Measurements from ENCODE around the gene FHIT.
"Not testable (repeated sequence)": the region's sequence is repeated elsewhere in the genome, so short reads cannot be mapped to it uniquely, and the experiment has no call there.

The FHIT gene

DNA sequence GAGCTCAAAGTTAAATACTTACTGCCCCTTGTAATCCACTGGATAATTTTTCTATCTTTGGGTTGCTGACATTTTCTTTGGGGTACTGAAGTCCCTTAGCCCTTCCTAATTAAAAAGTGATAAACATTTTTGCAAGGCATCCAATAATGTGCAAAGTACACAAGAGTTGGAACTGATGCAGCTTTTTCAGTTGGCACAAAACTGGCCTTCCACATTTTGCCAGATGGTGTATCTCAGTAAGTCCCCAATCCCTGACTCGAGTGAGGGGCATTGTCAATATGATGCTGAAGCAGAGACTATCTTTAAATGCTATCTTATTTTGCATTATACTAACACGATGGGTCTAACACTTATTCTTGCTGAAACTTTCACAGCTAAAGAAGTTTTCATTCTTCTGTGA, 27.8 kb downstream of the FHIT start:
- Histone ChIP-seq H3K4me3 (ENCODE audit: low read length) (no peak overlapping the region), H3K36me3 (ENCODE audit: control insufficient read depth, insufficient read depth, low read length) (no peaks in the 10 kb centered on the region), H3K27me3 (ENCODE audit: control insufficient read depth, insufficient read depth, low read length) (no peaks in the 10 kb centered on the region), H3K9ac (ENCODE audit: low read length) (no peak overlapping the region), H3K4me1 (ENCODE audit: control insufficient read depth, insufficient read depth, low read length) (no peaks in the 10 kb centered on the region), H3K27ac (ENCODE audit: low read depth, low read length) (no peak overlapping the region)

- Histone ChIP-seq H3K27ac (ENCODE audit: low read depth, low read length) (no peak overlapping the region), H3K9ac (ENCODE audit: low read length) (no peak overlapping the region), H3K36me3 (ENCODE audit: control insufficient read depth, insufficient read depth, low read length) (no peaks in the 10 kb centered on the region)
Observed at GRCh38 chr3:61222467-61222866, 28.8 kb downstream of the FHIT start.

GRCh38 chr3:61221759-61222362, 29.4 kb downstream of the FHIT start:
- H3K36me3 ChIP-seq (ENCODE audit: control insufficient read depth, insufficient read depth, low read length), result no peaks in the 10 kb centered on the region
- no peak overlapping the region for H3K27ac ChIP-seq (ENCODE audit: low read depth, low read length)
- no peaks in the 10 kb centered on the region for H3K27me3 ChIP-seq (ENCODE audit: control insufficient read depth, insufficient read depth, low read length)
- no peak overlapping the region for H3K9ac ChIP-seq (ENCODE audit: low read length)
- H3K4me1 ChIP-seq (ENCODE audit: control insufficient read depth, insufficient read depth, low read length), result no peaks in the 10 kb centered on the region
- no peak overlapping the region for H3K4me3 ChIP-seq (ENCODE audit: low read length)

More at GRCh38 chr3:61222467-61222866, 28.8 kb downstream of the FHIT start:
- H3K27me3 ChIP-seq (ENCODE audit: control insufficient read depth, insufficient read depth, low read length), result no peaks in the 10 kb centered on the region
- H3K4me3 ChIP-seq (ENCODE audit: low read length), result no peak overlapping the region
- no peaks in the 10 kb centered on the region for H3K4me1 ChIP-seq (ENCODE audit: control insufficient read depth, insufficient read depth, low read length)

DNA sequence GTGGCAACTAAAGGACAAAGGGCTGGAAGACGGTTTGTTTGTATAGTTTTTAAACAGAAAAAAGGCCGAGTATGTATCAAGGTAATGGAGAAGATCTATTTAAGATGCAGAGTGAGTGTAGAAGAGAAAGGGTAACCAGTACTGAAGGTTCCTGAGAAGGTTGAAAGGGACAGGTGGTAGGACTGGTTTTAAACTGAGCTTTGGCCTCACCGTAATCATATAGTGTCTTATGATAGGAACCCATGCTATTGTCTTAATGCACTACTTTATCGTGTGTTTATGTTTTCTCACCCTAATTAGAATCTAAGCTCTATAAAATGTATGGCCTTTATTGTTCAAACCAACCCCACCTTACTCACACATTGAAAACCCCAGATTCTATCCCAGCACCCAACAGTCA, 32.7 kb downstream of the FHIT start:
- Histone ChIP-seq H3K36me3 (ENCODE audit: control insufficient read depth, insufficient read depth, low read length) (no peaks in the 10 kb centered on the region), H3K27me3 (ENCODE audit: control insufficient read depth, insufficient read depth, low read length) (no peaks in the 10 kb centered on the region), H3K4me1 (ENCODE audit: control insufficient read depth, insufficient read depth, low read length) (no peaks in the 10 kb centered on the region), H3K4me3 (ENCODE audit: low read length) (no peak overlapping the region), H3K9ac (ENCODE audit: low read length) (no peak overlapping the region), H3K27ac (ENCODE audit: low read depth, low read length) (no peak overlapping the region)

DNA sequence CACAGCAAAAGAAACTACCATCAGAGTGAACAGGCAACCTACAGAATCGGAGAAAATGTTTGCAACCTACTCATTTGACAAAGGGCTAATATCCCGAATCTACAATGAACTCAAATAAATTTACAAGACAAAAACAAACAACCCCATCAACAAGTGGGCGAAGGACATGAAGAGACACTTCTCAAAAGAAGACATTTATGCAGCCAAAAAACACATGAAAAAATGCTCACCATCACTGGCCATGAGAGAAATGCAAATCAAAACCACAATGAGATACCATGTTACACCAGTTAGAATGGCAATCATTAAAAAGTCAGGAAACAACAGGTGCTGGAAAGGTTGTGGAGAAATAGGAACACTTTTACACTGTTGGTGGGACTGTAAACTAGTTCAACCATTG, 35.1 kb downstream of the FHIT start:
- H3K27me3 ChIP-seq (ENCODE audit: control insufficient read depth, insufficient read depth, low read length); H3K4me3 ChIP-seq (ENCODE audit: low read length); H3K9ac ChIP-seq (ENCODE audit: low read length); H3K27ac ChIP-seq (ENCODE audit: low read depth, low read length); H3K36me3 ChIP-seq (ENCODE audit: control insufficient read depth, insufficient read depth, low read length); H3K4me1 ChIP-seq (ENCODE audit: control insufficient read depth, insufficient read depth, low read length): not testable (repeated sequence)

GRCh38 chr3:61202086-61202485, 49.2 kb downstream of the FHIT start:
- no peak overlapping the region for H3K4me3 ChIP-seq (ENCODE audit: low read length)
- H3K9ac ChIP-seq (ENCODE audit: low read length), result no peak overlapping the region
- no peaks in the 10 kb centered on the region for H3K36me3 ChIP-seq (ENCODE audit: control insufficient read depth, insufficient read depth, low read length)
- H3K4me1 ChIP-seq (ENCODE audit: control insufficient read depth, insufficient read depth, low read length), result no peaks in the 10 kb centered on the region
- H3K27ac ChIP-seq (ENCODE audit: low read depth, low read length), result no peak overlapping the region
- H3K27me3 ChIP-seq (ENCODE audit: control insufficient read depth, insufficient read depth, low read length), result no peaks in the 10 kb centered on the region

- H3K9ac ChIP-seq (ENCODE audit: low read length), result no peak overlapping the region
- no peaks in the 10 kb centered on the region for H3K36me3 ChIP-seq (ENCODE audit: control insufficient read depth, insufficient read depth, low read length)
- H3K27ac ChIP-seq (ENCODE audit: low read depth, low read length), result no peak overlapping the region
- H3K4me3 ChIP-seq (ENCODE audit: low read length), result no peak overlapping the region
- no peaks in the 10 kb centered on the region for H3K4me1 ChIP-seq (ENCODE audit: control insufficient read depth, insufficient read depth, low read length)
- no peaks in the 10 kb centered on the region for H3K27me3 ChIP-seq (ENCODE audit: control insufficient read depth, insufficient read depth, low read length)
Observed at GRCh38 chr3:61201071-61201470, 50.2 kb downstream of the FHIT start.

- Histone ChIP-seq H3K27ac (ENCODE audit: low read depth, low read length) (no peak overlapping the region), H3K27me3 (ENCODE audit: control insufficient read depth, insufficient read depth, low read length) (no peaks in the 10 kb centered on the region), H3K9ac (ENCODE audit: low read length) (no peak overlapping the region), H3K36me3 (ENCODE audit: control insufficient read depth, insufficient read depth, low read length) (no peaks in the 10 kb centered on the region), H3K4me3 (ENCODE audit: low read length) (no peak overlapping the region), H3K4me1 (ENCODE audit: control insufficient read depth, insufficient read depth, low read length) (no peaks in the 10 kb centered on the region)
Observed at GRCh38 chr3:61200270-61200669, 51.0 kb downstream of the FHIT start.

GRCh38 chr3:61199843-61200242, 51.4 kb downstream of the FHIT start:
- Histone ChIP-seq H3K4me3 (ENCODE audit: low read length) (no peak overlapping the region), H3K4me1 (ENCODE audit: control insufficient read depth, insufficient read depth, low read length) (no peaks in the 10 kb centered on the region), H3K27ac (ENCODE audit: low read depth, low read length) (no peak overlapping the region), H3K27me3 (ENCODE audit: control insufficient read depth, insufficient read depth, low read length) (no peaks in the 10 kb centered on the region), H3K36me3 (ENCODE audit: control insufficient read depth, insufficient read depth, low read length) (no peaks in the 10 kb centered on the region), H3K9ac (ENCODE audit: low read length) (no peak overlapping the region)

- H3K27ac ChIP-seq (ENCODE audit: low read depth, low read length), result no peak overlapping the region
- H3K36me3 ChIP-seq (ENCODE audit: control insufficient read depth, insufficient read depth, low read length), result no peaks in the 10 kb centered on the region
- H3K9ac ChIP-seq (ENCODE audit: low read length), result no peak overlapping the region
- no peaks in the 10 kb centered on the region for H3K27me3 ChIP-seq (ENCODE audit: control insufficient read depth, insufficient read depth, low read length)
- H3K4me3 ChIP-seq (ENCODE audit: low read length), result no peak overlapping the region
- no peaks in the 10 kb centered on the region for H3K4me1 ChIP-seq (ENCODE audit: control insufficient read depth, insufficient read depth, low read length)
Observed at GRCh38 chr3:61194892-61195538, 56.2 kb downstream of the FHIT start.

DNA sequence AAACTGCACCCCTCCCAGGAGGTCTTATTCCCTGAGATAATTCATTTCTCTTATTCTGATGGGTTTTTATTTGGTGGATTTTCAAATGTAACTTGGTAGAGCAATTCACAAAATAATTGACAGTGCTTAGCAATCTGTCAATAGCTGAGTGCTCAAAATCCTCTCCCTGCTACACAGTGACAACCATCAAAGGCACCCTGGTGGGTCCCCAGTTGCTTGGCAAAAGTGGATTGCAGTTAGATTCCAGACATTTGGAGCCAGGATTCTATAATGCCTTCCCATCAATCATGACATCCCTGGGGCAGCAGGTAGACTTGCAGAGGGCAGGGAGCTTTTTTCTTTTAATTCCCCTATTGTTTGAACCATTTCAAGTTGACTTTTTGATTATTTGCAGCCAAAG, 59.0 kb downstream of the FHIT start:
- H3K27me3 ChIP-seq (ENCODE audit: control insufficient read depth, insufficient read depth, low read length), result no peaks in the 10 kb centered on the region
- no peaks in the 10 kb centered on the region for H3K4me1 ChIP-seq (ENCODE audit: control insufficient read depth, insufficient read depth, low read length)

DNA sequence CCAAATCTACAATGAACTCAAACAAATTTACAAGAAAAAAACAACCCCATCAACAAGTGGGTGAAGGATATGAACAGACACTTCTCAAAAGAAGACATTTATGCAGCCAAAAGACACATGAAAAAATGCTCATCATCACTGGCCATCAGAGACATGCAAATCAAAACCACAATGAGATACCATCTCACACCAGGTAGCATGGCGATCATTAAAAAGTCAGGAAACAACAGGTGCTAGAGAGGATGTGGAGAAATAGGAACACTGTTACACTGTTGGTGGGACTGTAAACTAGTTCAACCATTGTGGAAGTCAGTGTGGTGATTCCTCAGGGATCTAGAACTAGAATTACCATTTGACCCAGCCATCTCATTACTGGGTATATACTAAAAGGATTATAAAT, 61.0 kb downstream of the FHIT start:
- not testable (repeated sequence) for H3K4me3 ChIP-seq (ENCODE audit: low read length); H3K27me3 ChIP-seq (ENCODE audit: control insufficient read depth, insufficient read depth, low read length); H3K4me1 ChIP-seq (ENCODE audit: control insufficient read depth, insufficient read depth, low read length); H3K9ac ChIP-seq (ENCODE audit: low read length); H3K36me3 ChIP-seq (ENCODE audit: control insufficient read depth, insufficient read depth, low read length); H3K27ac ChIP-seq (ENCODE audit: low read depth, low read length)

More for the DNA sequence above, 59.0 kb downstream of the FHIT start:
- Histone ChIP-seq H3K27ac (ENCODE audit: low read depth, low read length) (no peak overlapping the region), H3K4me3 (ENCODE audit: low read length) (no peak overlapping the region), H3K36me3 (ENCODE audit: control insufficient read depth, insufficient read depth, low read length) (no peaks in the 10 kb centered on the region), H3K9ac (ENCODE audit: low read length) (no peak overlapping the region)

DNA sequence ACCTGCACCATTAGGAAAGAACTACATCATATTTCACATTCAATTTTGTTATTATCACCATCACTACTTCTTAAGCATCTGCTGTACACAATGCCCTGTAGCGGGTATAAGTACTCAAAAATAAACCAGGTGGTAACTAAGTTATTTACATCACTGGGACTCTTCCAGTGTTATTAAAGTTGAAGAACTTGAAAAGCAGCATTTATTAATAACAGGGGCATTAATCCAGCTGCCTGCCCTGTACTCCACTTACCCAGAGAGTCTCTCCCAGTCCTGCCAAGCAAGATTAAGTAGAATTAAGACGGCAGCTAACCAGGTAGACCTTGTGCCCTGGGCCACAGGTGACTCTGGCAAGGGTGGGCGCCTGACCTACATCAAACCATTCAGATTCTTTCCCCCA, 65.2 kb downstream of the FHIT start:
- Histone ChIP-seq H3K27ac (ENCODE audit: low read depth, low read length) (no peak overlapping the region), H3K4me1 (ENCODE audit: control insufficient read depth, insufficient read depth, low read length) (no peaks in the 10 kb centered on the region), H3K27me3 (ENCODE audit: control insufficient read depth, insufficient read depth, low read length) (no peaks in the 10 kb centered on the region), H3K9ac (ENCODE audit: low read length) (no peak overlapping the region), H3K36me3 (ENCODE audit: control insufficient read depth, insufficient read depth, low read length) (no peaks in the 10 kb centered on the region), H3K4me3 (ENCODE audit: low read length) (no peak overlapping the region)

Measured in rectal smooth muscle tissue (tissue), 1 donor.